ENCODE measurements around the gene SNCAIP.

SNCAIP gene

DNA sequence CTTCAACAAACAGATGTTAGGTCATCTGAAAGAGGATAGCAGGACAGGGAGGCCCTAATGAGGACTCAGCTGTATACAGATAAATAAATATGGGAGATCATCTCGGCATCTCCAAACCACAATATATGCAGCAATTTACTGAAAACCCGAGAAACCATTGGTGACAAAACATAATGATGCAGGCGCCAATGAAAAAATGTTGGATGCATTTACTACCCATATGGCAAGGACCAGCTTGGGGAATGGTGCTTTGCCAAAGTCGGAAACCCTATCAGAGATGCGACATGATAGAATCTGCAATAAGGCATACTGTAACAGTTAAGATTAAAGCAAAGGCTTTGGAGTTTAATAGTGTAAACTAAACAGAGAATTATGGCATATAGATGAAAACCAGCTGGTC is 92.0 kb downstream of the SNCAIP start:
- POLR2A ChIA-PET: no interaction called here
- CTCF ChIA-PET: interaction anchor here (0.9 to 4.1 kb wide), 4 partner anchors 10 to 215 kb away, joined by 3 to 31 read pairs (median 7); no protein-coding TSS in a partner anchor

DNA sequence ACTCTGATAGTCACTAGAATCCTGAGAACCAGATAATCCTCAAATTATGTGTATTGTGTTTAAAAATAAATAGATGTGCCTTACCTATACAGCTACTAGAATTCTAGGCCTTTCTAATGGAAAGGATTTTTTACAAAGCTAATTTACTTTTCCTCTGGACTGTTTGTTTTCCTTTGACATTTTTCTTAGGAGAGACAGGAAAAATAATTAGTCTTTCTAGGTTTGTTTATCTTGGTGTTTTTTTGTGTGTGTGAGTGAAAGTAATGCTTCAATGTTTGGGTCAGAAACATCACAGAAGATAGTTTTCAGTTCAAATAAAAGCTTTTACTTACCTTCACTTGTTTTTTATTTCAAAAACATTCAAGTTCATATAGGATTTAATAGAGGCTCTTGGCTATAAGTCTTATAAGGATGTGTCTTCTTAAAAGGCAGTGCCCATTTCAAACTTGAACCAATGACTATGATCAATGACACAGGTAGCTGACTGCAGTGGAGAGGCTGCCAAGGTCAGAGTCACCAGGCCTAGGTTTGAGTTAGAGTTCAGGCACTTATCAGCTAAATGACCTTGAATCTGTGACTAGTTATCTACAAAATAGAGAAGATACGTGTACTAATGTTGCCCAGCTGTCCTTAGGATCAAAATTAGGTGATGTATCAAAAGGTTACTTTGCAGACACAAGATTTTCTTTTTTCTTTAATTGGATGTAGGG is 92.8 kb downstream of the SNCAIP start:
- POLR2A ChIA-PET: no interaction called here
- TF ChIP-seq, protein P1, sequence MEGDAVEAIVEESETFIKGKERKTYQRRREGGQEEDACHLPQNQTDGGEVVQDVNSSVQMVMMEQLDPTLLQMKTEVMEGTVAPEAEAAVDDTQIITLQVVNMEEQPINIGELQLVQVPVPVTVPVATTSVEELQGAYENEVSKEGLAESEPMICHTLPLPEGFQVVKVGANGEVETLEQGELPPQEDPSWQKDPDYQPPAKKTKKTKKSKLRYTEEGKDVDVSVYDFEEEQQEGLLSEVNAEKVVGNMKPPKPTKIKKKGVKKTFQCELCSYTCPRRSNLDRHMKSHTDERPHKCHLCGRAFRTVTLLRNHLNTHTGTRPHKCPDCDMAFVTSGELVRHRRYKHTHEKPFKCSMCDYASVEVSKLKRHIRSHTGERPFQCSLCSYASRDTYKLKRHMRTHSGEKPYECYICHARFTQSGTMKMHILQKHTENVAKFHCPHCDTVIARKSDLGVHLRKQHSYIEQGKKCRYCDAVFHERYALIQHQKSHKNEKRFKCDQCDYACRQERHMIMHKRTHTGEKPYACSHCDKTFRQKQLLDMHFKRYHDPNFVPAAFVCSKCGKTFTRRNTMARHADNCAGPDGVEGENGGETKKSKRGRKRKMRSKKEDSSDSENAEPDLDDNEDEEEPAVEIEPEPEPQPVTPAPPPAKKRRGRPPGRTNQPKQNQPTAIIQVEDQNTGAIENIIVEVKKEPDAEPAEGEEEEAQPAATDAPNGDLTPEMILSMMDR (IDR thresholded peaks at IDR 0.05; ENCODE audit: control extremely low read depth, extremely low read depth, low read depth, missing control alignments): no peak
- no peak for DNase-seq (ENCODE audit: extremely low spot score)
- CTCF ChIA-PET: interaction anchor here (0.9 to 4.1 kb wide), 4 partner anchors 11 to 216 kb away, joined by 3 to 31 read pairs (median 7); no protein-coding TSS in a partner anchor

More for the DNA sequence above, 92.0 kb downstream of the SNCAIP start:
- TF ChIP-seq, protein P1 (IDR thresholded peaks at IDR 0.05; ENCODE audit: control extremely low read depth, extremely low read depth, low read depth, missing control alignments): no peak
- no peak for DNase-seq (ENCODE audit: extremely low spot score)

DNA sequence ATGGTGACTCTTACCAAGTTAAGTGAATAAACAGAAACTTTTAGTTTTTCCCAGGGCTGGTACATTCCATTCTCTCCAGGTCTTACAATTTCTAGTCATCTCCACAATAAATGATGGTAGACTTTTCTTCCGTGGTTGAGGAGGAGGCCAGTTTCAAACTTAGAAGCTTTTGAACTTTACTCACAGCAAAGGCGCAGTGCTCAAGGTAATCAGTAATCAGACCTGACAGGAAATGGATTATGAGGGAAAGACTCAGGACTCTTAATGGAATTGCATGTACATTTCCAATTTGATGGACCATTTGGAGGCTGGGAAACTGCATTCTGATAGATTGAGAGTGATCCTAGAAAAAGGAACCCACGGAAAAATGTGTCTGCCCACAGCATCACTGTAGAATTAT is 93.7 kb downstream of the SNCAIP start:
- CTCF ChIA-PET: interaction anchor here (1.0 to 4.1 kb wide), 3 partner anchors 10 to 212 kb away, joined by 3 to 31 read pairs (median 11); no protein-coding TSS in a partner anchor
- DNase-seq (ENCODE audit: extremely low spot score): no peak
- POLR2A ChIA-PET: no interaction called here
- TF ChIP-seq, protein P1 (IDR thresholded peaks at IDR 0.05; ENCODE audit: control extremely low read depth, extremely low read depth, low read depth, missing control alignments): no peak

DNA sequence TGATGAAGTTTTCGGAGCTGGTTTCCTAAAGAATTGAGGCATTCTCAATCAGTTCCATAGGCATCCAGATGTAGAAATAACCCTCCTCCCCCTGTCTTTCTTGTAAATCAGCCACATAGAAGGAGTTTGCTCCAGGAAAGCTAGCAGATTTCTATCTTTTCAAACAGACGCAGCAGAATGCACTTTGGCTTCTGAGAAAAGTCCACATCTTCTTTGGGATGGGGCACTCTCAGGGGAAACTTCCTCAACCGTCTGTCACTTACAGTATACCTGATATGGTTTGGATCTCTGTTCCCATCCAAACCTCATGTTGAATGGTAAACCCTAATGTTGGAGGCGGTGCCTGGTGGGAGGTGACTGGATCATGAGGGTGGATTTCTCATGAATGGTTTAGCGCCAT is 94.1 kb downstream of the SNCAIP start:
- no peak for DNase-seq (ENCODE audit: extremely low spot score)
- TF ChIP-seq, protein P1 (IDR thresholded peaks at IDR 0.05; ENCODE audit: control extremely low read depth, extremely low read depth, low read depth, missing control alignments): no peak
- CTCF ChIA-PET: interaction anchor here (1.0 to 4.1 kb wide), 2 partner anchors 9 to 212 kb away, joined by 3 to 31 read pairs; no protein-coding TSS in a partner anchor
- POLR2A ChIA-PET: no interaction called here

DNA sequence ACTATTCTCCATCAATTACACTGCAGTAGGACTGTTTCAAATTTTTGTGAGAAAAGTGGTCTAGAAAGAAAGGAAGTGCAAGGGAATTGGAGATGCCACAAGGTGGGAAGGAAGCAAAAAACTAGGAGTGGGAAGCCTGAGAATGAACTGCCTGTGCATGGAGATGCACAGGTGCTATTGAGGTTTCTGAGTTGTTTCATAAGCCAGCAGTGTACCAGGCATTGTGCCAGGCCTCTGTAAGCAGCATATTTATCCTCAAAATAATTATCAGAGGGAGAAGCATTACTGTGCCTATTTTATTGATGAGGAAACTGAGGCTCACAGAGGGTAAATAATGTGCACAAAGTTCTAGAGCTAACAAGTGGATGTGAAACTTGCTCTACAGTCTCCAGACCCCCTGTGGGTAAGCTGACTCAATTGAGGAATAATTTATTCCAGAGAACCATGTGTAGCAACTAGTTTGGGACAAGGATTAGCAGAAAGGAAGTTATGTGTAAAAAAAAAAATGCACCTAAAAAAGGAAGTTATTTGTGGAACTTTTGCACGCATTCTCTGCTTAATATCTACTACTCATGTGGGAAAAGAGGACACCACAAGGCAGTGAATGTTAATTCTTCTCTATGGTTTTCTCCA is 96.7 kb downstream of the SNCAIP start:
- CTCF ChIA-PET: interaction anchor here (0.6 kb wide), 1 partner anchor 112 kb away, joined by 3 read pairs; no protein-coding TSS in a partner anchor
- TF ChIP-seq, protein P1 (IDR thresholded peaks at IDR 0.05; ENCODE audit: control extremely low read depth, extremely low read depth, low read depth, missing control alignments): no peak
- POLR2A ChIA-PET: no interaction called here
- DNase-seq (ENCODE audit: extremely low spot score): no peak

DNA sequence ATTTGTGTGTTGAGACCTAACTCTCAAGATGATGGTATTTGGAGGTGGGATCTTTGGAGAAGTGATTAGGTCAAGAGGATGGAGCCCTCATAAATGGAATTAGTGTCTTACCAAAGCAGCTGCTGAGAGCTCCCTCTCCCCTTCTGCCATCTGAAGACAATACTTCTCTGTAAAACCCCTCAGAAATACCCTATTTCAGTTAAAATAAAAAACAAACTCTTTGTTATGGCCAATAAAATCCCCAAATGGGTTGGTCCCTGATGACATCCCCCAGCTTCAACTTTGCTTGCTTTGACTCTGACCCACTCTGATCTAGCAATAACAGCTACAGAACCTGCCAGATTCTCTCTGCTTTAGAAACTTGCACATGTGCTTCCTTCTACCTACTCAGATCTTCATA is 100.9 kb downstream of the SNCAIP start:
- DNase-seq (ENCODE audit: extremely low spot score): no peak
- POLR2A ChIA-PET: no interaction called here
- CTCF ChIA-PET: interaction anchor here (1.7 to 5.9 kb wide), 3 partner anchors 7 to 219 kb away, joined by 5 to 81 read pairs (median 31); no protein-coding TSS in a partner anchor
- TF ChIP-seq, protein P1 (IDR thresholded peaks at IDR 0.05; ENCODE audit: control extremely low read depth, extremely low read depth, low read depth, missing control alignments): no peak

Measured in GM10248 (cell line).